WTC11 (cell line): Measurements from ENCODE around the gene GRAMD2B.

Experiments used
- CREB1 ChIP-seq: sonication (generic); formaldehyde crosslinking; IDR thresholded peaks from 2 replicates; pipeline ENCODE4 v1.8.0; 2023; ENCODE audit warnings: mild to moderate bottlenecking, missing genetic modification reagents
- FOXP1 ChIP-seq: sonication (generic); formaldehyde crosslinking; IDR thresholded peaks from 2 replicates; pipeline ENCODE4 v1.8.0; 2022; ENCODE audit warnings: missing genetic modification reagents, mild to moderate bottlenecking, moderate library complexity, borderline replicate concordance
- NR3C1 ChIP-seq: sonication (generic); formaldehyde crosslinking; conservative IDR thresholded peaks from 2 replicates; pipeline ENCODE4 v1.8.1; 2023; ENCODE audit warnings: low read depth, mild to moderate bottlenecking, missing genetic modification reagents
- RORB ChIP-seq: fragments of 250-450 bp; sonication (Bioruptor Pico); IDR thresholded peaks from 2 replicates; pipeline ENCODE4 v1.9.0; 2021; ENCODE audit warnings: mild to moderate bottlenecking
- ZNF121 ChIP-seq: sonication (generic); formaldehyde crosslinking; IDR thresholded peaks from 2 replicates; pipeline ENCODE4 v1.8.0; 2023; ENCODE audit warnings: missing genetic modification reagents
- TF ChIP-seq, protein P1 (sequence below): sonication (generic); formaldehyde crosslinking; IDR thresholded peaks from 2 replicates; pipeline ENCODE4 v1.8.1; 2022; ENCODE audit warnings: low read depth, missing genetic modification reagents, borderline replicate concordance
- TF ChIP-seq, protein P2 (sequence below): sonication (generic); formaldehyde crosslinking; conservative IDR thresholded peaks from 2 replicates; pipeline ENCODE4 v1.8.1; 2022; ENCODE audit warnings: mild to moderate bottlenecking, missing genetic modification reagents
- TF ChIP-seq, protein P3 (sequence below): fragments of 200-600 bp; IDR thresholded peaks from 2 replicates; pipeline ENCODE4 v1.8.0; 2022; ENCODE audit warnings: antibody characterized with exemption
- TF ChIP-seq, protein P4 (sequence below): sonication (generic); formaldehyde crosslinking; IDR thresholded peaks from 2 replicates; pipeline ENCODE4 v1.8.1; 2022; ENCODE audit warnings: low read depth, mild to moderate bottlenecking, moderate library complexity, missing genetic modification reagents, borderline replicate concordance
- TF ChIP-seq, protein P5 (sequence below): sonication (generic); formaldehyde crosslinking; IDR thresholded peaks from 2 replicates; pipeline ENCODE4 v1.8.1; 2023; ENCODE audit warnings: mild to moderate bottlenecking, missing genetic modification reagents, borderline replicate concordance
- TF ChIP-seq, protein P6 (sequence below): sonication (generic); formaldehyde crosslinking; IDR thresholded peaks from 2 replicates; pipeline ENCODE4 v1.8.1; 2022; ENCODE audit warnings: missing genetic modification reagents, borderline replicate concordance
- TF ChIP-seq, protein P7 (sequence below): sonication (generic); formaldehyde crosslinking; IDR thresholded peaks from 2 replicates; pipeline ENCODE4 v1.8.0; 2022; ENCODE audit warnings: mild to moderate bottlenecking, missing genetic modification reagents
- TF ChIP-seq, protein P8 (sequence below): sonication (generic); formaldehyde crosslinking; IDR thresholded peaks from 2 replicates; pipeline ENCODE4 v1.8.1; 2023; ENCODE audit warnings: mild to moderate bottlenecking, missing genetic modification reagents, moderate library complexity
- TF ChIP-seq, protein P9 (sequence below): sonication (generic); formaldehyde crosslinking; IDR thresholded peaks from 2 replicates; pipeline ENCODE4 v1.8.0; 2023; ENCODE audit warnings: missing genetic modification reagents, mild to moderate bottlenecking, borderline replicate concordance

DNA sequence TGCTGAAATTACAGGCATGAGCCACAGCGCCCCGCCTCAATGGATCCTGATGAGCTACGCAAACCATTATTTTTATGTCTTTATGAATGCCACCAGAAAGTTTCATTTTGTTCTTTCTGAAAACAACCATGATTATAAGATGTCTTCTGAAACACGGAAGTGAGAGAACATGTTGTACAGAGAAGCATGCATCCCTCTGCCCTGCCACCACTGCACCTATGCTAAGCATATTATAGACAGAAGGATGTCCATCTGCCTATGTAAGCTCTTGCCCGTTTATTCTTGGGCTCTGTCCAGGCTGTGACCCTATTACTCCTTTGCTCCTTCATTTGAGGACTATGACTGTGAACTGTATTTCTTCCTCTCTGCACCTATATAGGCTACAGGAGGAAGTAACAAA, 74.3 kb downstream of the GRAMD2B start:
- no peak for TF ChIP-seq ZNF121 (CRISPR knock-in tag)
- TF ChIP-seq, protein P1, sequence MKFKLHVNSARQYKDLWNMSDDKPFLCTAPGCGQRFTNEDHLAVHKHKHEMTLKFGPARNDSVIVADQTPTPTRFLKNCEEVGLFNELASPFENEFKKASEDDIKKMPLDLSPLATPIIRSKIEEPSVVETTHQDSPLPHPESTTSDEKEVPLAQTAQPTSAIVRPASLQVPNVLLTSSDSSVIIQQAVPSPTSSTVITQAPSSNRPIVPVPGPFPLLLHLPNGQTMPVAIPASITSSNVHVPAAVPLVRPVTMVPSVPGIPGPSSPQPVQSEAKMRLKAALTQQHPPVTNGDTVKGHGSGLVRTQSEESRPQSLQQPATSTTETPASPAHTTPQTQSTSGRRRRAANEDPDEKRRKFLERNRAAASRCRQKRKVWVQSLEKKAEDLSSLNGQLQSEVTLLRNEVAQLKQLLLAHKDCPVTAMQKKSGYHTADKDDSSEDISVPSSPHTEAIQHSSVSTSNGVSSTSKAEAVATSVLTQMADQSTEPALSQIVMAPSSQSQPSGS: no peak
- TF ChIP-seq, protein P2, sequence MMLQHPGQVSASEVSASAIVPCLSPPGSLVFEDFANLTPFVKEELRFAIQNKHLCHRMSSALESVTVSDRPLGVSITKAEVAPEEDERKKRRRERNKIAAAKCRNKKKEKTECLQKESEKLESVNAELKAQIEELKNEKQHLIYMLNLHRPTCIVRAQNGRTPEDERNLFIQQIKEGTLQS (CRISPR knock-in tag): no peak
- TF ChIP-seq RORB (CRISPR knock-in tag): no peak
- TF ChIP-seq, protein P3, sequence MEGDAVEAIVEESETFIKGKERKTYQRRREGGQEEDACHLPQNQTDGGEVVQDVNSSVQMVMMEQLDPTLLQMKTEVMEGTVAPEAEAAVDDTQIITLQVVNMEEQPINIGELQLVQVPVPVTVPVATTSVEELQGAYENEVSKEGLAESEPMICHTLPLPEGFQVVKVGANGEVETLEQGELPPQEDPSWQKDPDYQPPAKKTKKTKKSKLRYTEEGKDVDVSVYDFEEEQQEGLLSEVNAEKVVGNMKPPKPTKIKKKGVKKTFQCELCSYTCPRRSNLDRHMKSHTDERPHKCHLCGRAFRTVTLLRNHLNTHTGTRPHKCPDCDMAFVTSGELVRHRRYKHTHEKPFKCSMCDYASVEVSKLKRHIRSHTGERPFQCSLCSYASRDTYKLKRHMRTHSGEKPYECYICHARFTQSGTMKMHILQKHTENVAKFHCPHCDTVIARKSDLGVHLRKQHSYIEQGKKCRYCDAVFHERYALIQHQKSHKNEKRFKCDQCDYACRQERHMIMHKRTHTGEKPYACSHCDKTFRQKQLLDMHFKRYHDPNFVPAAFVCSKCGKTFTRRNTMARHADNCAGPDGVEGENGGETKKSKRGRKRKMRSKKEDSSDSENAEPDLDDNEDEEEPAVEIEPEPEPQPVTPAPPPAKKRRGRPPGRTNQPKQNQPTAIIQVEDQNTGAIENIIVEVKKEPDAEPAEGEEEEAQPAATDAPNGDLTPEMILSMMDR: no peak
- TF ChIP-seq CREB1: no peak
- TF ChIP-seq, protein P4, sequence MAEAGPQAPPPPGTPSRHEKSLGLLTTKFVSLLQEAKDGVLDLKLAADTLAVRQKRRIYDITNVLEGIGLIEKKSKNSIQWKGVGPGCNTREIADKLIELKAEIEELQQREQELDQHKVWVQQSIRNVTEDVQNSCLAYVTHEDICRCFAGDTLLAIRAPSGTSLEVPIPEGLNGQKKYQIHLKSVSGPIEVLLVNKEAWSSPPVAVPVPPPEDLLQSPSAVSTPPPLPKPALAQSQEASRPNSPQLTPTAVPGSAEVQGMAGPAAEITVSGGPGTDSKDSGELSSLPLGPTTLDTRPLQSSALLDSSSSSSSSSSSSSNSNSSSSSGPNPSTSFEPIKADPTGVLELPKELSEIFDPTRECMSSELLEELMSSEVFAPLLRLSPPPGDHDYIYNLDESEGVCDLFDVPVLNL (CRISPR knock-in tag): no peak
- TF ChIP-seq FOXP1 (CRISPR knock-in tag): no peak
- TF ChIP-seq, protein P5, sequence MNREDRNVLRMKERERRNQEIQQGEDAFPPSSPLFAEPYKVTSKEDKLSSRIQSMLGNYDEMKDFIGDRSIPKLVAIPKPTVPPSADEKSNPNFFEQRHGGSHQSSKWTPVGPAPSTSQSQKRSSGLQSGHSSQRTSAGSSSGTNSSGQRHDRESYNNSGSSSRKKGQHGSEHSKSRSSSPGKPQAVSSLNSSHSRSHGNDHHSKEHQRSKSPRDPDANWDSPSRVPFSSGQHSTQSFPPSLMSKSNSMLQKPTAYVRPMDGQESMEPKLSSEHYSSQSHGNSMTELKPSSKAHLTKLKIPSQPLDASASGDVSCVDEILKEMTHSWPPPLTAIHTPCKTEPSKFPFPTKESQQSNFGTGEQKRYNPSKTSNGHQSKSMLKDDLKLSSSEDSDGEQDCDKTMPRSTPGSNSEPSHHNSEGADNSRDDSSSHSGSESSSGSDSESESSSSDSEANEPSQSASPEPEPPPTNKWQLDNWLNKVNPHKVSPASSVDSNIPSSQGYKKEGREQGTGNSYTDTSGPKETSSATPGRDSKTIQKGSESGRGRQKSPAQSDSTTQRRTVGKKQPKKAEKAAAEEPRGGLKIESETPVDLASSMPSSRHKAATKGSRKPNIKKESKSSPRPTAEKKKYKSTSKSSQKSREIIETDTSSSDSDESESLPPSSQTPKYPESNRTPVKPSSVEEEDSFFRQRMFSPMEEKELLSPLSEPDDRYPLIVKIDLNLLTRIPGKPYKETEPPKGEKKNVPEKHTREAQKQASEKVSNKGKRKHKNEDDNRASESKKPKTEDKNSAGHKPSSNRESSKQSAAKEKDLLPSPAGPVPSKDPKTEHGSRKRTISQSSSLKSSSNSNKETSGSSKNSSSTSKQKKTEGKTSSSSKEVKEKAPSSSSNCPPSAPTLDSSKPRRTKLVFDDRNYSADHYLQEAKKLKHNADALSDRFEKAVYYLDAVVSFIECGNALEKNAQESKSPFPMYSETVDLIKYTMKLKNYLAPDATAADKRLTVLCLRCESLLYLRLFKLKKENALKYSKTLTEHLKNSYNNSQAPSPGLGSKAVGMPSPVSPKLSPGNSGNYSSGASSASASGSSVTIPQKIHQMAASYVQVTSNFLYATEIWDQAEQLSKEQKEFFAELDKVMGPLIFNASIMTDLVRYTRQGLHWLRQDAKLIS: no peak
- TF ChIP-seq, protein P6, sequence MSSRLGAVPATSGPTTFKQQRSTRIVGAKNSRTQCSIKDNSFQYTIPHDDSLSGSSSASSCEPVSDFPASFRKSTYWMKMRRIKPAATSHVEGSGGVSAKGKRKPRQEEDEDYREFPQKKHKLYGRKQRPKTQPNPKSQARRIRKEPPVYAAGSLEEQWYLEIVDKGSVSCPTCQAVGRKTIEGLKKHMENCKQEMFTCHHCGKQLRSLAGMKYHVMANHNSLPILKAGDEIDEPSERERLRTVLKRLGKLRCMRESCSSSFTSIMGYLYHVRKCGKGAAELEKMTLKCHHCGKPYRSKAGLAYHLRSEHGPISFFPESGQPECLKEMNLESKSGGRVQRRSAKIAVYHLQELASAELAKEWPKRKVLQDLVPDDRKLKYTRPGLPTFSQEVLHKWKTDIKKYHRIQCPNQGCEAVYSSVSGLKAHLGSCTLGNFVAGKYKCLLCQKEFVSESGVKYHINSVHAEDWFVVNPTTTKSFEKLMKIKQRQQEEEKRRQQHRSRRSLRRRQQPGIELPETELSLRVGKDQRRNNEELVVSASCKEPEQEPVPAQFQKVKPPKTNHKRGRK (CRISPR knock-in tag): no peak
- TF ChIP-seq, protein P7, sequence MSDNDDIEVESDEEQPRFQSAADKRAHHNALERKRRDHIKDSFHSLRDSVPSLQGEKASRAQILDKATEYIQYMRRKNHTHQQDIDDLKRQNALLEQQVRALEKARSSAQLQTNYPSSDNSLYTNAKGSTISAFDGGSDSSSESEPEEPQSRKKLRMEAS: no peak
- TF ChIP-seq, protein P8, sequence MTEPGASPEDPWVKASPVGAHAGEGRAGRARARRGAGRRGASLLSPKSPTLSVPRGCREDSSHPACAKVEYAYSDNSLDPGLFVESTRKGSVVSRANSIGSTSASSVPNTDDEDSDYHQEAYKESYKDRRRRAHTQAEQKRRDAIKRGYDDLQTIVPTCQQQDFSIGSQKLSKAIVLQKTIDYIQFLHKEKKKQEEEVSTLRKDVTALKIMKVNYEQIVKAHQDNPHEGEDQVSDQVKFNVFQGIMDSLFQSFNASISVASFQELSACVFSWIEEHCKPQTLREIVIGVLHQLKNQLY (CRISPR knock-in tag): no peak
- no peak for TF ChIP-seq NR3C1 (CRISPR knock-in tag)
- TF ChIP-seq, protein P9, sequence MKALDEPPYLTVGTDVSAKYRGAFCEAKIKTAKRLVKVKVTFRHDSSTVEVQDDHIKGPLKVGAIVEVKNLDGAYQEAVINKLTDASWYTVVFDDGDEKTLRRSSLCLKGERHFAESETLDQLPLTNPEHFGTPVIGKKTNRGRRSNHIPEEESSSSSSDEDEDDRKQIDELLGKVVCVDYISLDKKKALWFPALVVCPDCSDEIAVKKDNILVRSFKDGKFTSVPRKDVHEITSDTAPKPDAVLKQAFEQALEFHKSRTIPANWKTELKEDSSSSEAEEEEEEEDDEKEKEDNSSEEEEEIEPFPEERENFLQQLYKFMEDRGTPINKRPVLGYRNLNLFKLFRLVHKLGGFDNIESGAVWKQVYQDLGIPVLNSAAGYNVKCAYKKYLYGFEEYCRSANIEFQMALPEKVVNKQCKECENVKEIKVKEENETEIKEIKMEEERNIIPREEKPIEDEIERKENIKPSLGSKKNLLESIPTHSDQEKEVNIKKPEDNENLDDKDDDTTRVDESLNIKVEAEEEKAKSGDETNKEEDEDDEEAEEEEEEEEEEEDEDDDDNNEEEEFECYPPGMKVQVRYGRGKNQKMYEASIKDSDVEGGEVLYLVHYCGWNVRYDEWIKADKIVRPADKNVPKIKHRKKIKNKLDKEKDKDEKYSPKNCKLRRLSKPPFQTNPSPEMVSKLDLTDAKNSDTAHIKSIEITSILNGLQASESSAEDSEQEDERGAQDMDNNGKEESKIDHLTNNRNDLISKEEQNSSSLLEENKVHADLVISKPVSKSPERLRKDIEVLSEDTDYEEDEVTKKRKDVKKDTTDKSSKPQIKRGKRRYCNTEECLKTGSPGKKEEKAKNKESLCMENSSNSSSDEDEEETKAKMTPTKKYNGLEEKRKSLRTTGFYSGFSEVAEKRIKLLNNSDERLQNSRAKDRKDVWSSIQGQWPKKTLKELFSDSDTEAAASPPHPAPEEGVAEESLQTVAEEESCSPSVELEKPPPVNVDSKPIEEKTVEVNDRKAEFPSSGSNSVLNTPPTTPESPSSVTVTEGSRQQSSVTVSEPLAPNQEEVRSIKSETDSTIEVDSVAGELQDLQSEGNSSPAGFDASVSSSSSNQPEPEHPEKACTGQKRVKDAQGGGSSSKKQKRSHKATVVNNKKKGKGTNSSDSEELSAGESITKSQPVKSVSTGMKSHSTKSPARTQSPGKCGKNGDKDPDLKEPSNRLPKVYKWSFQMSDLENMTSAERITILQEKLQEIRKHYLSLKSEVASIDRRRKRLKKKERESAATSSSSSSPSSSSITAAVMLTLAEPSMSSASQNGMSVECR: no peak
